K562 (cell line): ENCODE measurements around the gene RASAL3. TPM values are rescaled to one million over a fixed set of nuclear protein-coding genes. Genes with fewer than 3 reads are reported as not detected.
A peak's percentile ranks its signal among the peaks of the same experiment; 100 is the strongest.

Experiments
- ATAC-seq: fragments of 200-7000 bp; cut with Tn5 transposase; 3 replicates; pipeline ENCODE4 v1.9.1; 2020; ENCODE audit warnings: moderate library complexity
- BruUV-seq: library from RNA; stranded (reverse); fragments of 400-500 nt; replicated peaks from 2 replicates; lab custom pipeline; 2021; lab: Mats Ljungman, UMichigan
- CTCF ChIA-PET: fragments of 300-600 bp; formaldehyde crosslinking; extraction: SDS; loops from one replicate; lab custom pipeline; 2021; ENCODE audit warnings: low intra/inter-chr PET ratio; lab: Yijun Ruan, JAX
- POLR2A ChIA-PET: fragments of 300-600, 350-650 bp; sonication (Branson Sonifier 250); formaldehyde crosslinking; extraction: SDS; loops from one replicate; lab custom pipeline; 2021; ENCODE audit warnings: antibody characterized with exemption, inconsistent platforms; lab: Yijun Ruan, JAX
- DNase-seq, 4 experiments: peaks; one replicate each; pipeline versions ENCODE4 v3.0.0 to v3.0.0-alpha.2; 2011 to 2018; ENCODE audit warnings: low spot score in 3 of 4, mixed read lengths in 3 of 4; ENCODE audit errors: extremely low read depth in 1 of 4
- FAIRE-seq: peaks from 2 replicates; lab custom pipeline; 2011; peaks lifted over from hg19 to GRCh38; lab: Jason Lieb, UNC
- H2AFZ ChIP-seq: 2 replicates; pipeline ENCODE4 v1.6.0; 2011; ENCODE audit warnings: low read depth, low read length, control low read depth, inconsistent platforms
- H3K27ac ChIP-seq: fragments of 200-600 bp; 3 replicates; pipeline ENCODE4 v1.8.0; 2011; ENCODE audit warnings: low read depth, mild to moderate bottlenecking, control low read depth, inconsistent platforms, low read length, moderate library complexity, mixed read lengths; ENCODE audit errors: extremely low read depth
- H3K27me3 ChIP-seq, 2 experiments: fragments of 300-600 bp in 1 of 2; 2 replicates in 1 of 2; 3 replicates in 1 of 2; pipeline versions ENCODE4 v1.6.0 to v1.8.0; 2011; ENCODE audit warnings: inconsistent platforms in 2 of 2, low read length in 2 of 2, mild to moderate bottlenecking in 1 of 2, mixed read lengths in 1 of 2, moderate library complexity in 1 of 2; ENCODE audit not compliant: control insufficient read depth in 2 of 2, insufficient read depth in 2 of 2
- H3K36me3 ChIP-seq: fragments of 300-600 bp; 3 replicates; pipeline ENCODE4 v1.8.0; 2011; ENCODE audit warnings: mild to moderate bottlenecking, low read length, inconsistent platforms; ENCODE audit not compliant: control insufficient read depth, insufficient read depth
- H3K4me1 ChIP-seq, 2 experiments: fragments of 200-600 bp in 1 of 2; replicated peaks in 1 of 2; 2 replicates in 1 of 2; 3 replicates in 1 of 2; pipeline versions ENCODE4 v1.5.1 to v1.8.0; 2011; ENCODE audit warnings: inconsistent platforms in 2 of 2, low read length in 2 of 2, mild to moderate bottlenecking in 1 of 2, mixed read lengths in 1 of 2, moderate library complexity in 1 of 2; ENCODE audit not compliant: control insufficient read depth in 2 of 2, insufficient read depth in 2 of 2
- H3K4me2 ChIP-seq: 2 replicates; pipeline ENCODE4 v1.6.1; 2011; ENCODE audit warnings: low read length, control low read depth, inconsistent platforms, mixed read lengths; ENCODE audit not compliant: insufficient read depth
- H3K4me3 ChIP-seq: fragments of 200-600 bp; sonication (generic), shearing (Covaris generic); 2 replicates; pipeline ENCODE4 v1.5.1; 2016; ENCODE audit warnings: control low read depth, inconsistent platforms
- H3K79me2 ChIP-seq: fragments of 200-600 bp; 3 replicates; pipeline ENCODE4 v1.8.0; 2011; ENCODE audit warnings: low read length, inconsistent platforms; ENCODE audit not compliant: control insufficient read depth, insufficient read depth
- H3K9ac ChIP-seq, 2 experiments: 2 replicates each; pipeline versions ENCODE4 v1.6.0 to v1.6.1; 2011; ENCODE audit warnings: low read depth in 2 of 2, low read length in 2 of 2, control low read depth in 1 of 2, inconsistent platforms in 1 of 2, mild to moderate bottlenecking in 1 of 2, mixed read lengths in 1 of 2; ENCODE audit not compliant: insufficient read depth in 1 of 2
- H3K9me1 ChIP-seq: one replicate; pipeline ENCODE4 v1.6.0; 2011; ENCODE audit warnings: inconsistent platforms, mild to moderate bottlenecking, low read length, moderate library complexity; ENCODE audit not compliant: control insufficient read depth, insufficient read depth
- H3K9me3 ChIP-seq: replicated peaks from 2 replicates; pipeline ENCODE4 v1.5.1; 2011; ENCODE audit warnings: low read depth, low read length, inconsistent platforms; ENCODE audit not compliant: control insufficient read depth, insufficient read depth
- H4K20me1 ChIP-seq: replicated peaks from 2 replicates; pipeline ENCODE4 v1.6.1; 2011; ENCODE audit warnings: low read length, inconsistent platforms, mixed read lengths; ENCODE audit not compliant: control insufficient read depth, insufficient read depth
- IRF2 ChIP-seq: sonication (generic); formaldehyde crosslinking; IDR thresholded peaks from 2 replicates; pipeline ENCODE4 v1.8.1; 2022; ENCODE audit warnings: mild to moderate bottlenecking, missing genetic modification reagents
- PKNOX1 ChIP-seq: fragments of 450-650 bp; IDR thresholded peaks from 2 replicates; pipeline ENCODE4 v1.6.1; 2016
- ZBTB17 ChIP-seq: fragments of 450-650 bp; formaldehyde crosslinking; IDR thresholded peaks from 2 replicates; pipeline ENCODE4 v1.4.0; 2020; ENCODE audit warnings: mild to moderate bottlenecking
- ZNF140 ChIP-seq: fragments of 250-450 bp; sonication (Bioruptor Pico); IDR thresholded peaks from 2 replicates; pipeline ENCODE4 v1.8.0; 2021; ENCODE audit warnings: moderate library complexity, mild to moderate bottlenecking, inconsistent platforms
- WGBS: fragments of 100-300 bp; shearing (Covaris generic); methylation state at CpG from one replicate; pipeline ENCODE4 v1.1.6; 2016; ENCODE audit warnings: low coverage, mixed read lengths; ENCODE audit not compliant: insufficient coverage; ENCODE audit errors: missing lambda C conversion rate; 5-methylcytosine and 5-hydroxymethylcytosine counted together
- in situ Hi-C: fragments of 300-500 bp; cut with MboI; formaldehyde crosslinking; loops from 4 replicates; pipeline ENCODE4 v1.15.0; 2018; ENCODE audit warnings: inconsistent platforms, mixed read lengths
- intact Hi-C: fragments of 100-400 bp; cut with micrococcal nuclease; formaldehyde crosslinking; loops from 2 replicates; pipeline ENCODE4 v1.14.2; 2022
- polyA plus RNA-seq, 8 experiments: library from polyadenylated mRNA; depleted of rRNA in 4 of 8; stranded (reverse) in 5 of 8; unstranded in 3 of 8; fragments of >200 nt; fragmentation: Nextera tagmentation in 2 of 8; fragmentation: Illumina TruSeq in 1 of 8; extraction: Ambion mirVana in 2 of 8; extraction: Trizol in 1 of 8; gene quantifications; 2 replicates each; pipeline versions ENCODE4 v1.2.1 to v1.2.3, GENCODE V29; 2011 to 2014; ENCODE audit warnings: inconsistent platforms in 1 of 8, missing spikeins in 1 of 8
- total RNA-seq, 7 experiments: library from RNA; depleted of rRNA in 6 of 7; stranded (reverse); fragments of >200 nt in 6 of 7; fragmentation: Illumina TruSeq in 2 of 7; extraction: Trizol in 2 of 7; gene quantifications; 2 replicates each; pipeline versions ENCODE4 v1.2.1 to v1.2.3, GENCODE V29; 2011 to 2021; ENCODE audit warnings: low replicate concordance in 1 of 7

RASAL3 gene
- total and polyA plus RNA-seq, 9 of the 15 experiments (the other 6 are each of a cell fraction or from before 2014, with no cell fraction given), result 0.07 to 0.44 TPM; not detected in 7

DNA sequence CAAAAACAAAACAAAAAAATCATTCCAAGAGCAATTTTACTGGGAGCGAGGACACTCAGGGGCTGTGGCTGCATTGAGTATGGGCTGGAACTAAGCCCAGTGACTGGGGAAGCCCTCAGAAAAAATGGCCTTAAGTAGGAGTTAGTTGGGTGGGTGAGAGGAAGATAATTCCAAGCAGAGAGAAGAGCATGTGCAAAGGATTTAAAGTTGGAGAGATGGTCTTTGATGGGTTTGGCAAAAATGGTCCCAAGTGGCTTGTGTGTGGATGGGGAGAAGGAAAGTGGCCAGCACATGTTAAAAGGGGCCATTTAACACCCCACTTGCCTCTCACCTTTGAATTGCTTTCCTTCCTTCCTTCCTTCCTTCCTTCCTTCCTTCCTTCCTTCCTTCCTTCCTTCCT is 37.3 kb upstream of the RASAL3 start:
- intact Hi-C loops (no loop called here), in situ Hi-C loops (no loop called here)
- no peak for FAIRE-seq
- no peak overlapping the region for H3K4me2 ChIP-seq
- H3K27ac ChIP-seq, result no peak overlapping the region
- H4K20me1 ChIP-seq, result no peaks in the 10 kb centered on the region
- no peak overlapping the region for H2AFZ ChIP-seq
- no peaks in the 10 kb centered on the region for H3K9me1 ChIP-seq
- H3K4me1 ChIP-seq, result no peaks in the 10 kb centered on the region
- no peak for DNase-seq
- no peak overlapping the region for H3K9ac ChIP-seq
- H3K36me3 ChIP-seq, result no peaks in the 10 kb centered on the region
- H3K27me3 ChIP-seq, result peaks cover 2 to 21% of the 10 kb centered on the region in 2 experiments; a peak in 4 of 5 replicates
- CTCF ChIA-PET, result no interaction called here
- H3K4me3 ChIP-seq, result no peak overlapping the region
- POLR2A ChIA-PET, result no interaction called here
- H3K79me2 ChIP-seq, result no peaks in the 10 kb centered on the region
- BruUV-seq, result no TSS peak
- ATAC-seq, result no peak
- H3K9me3 ChIP-seq, result no peaks in the 10 kb centered on the region
- WGBS, result 0% methylated on average over 1 of the region's 1 CpG
- no peak for TF ChIP-seq ZNF140 (CRISPR knock-in tag)
- no peak for TF ChIP-seq IRF2 (CRISPR knock-in tag)

GRCh38 chr19:15498910-15499309 is 34.6 kb upstream of the RASAL3 start:
- no peak for FAIRE-seq

More at GRCh38 chr19:15498910-15499309, 34.6 kb upstream of the RASAL3 start:
- no peak overlapping the region for H3K4me2 ChIP-seq
- no peaks in the 10 kb centered on the region for H4K20me1 ChIP-seq
- H3K9ac ChIP-seq, result no peak overlapping the region
- intact Hi-C loops, result no loop called here
- POLR2A ChIA-PET, result no interaction called here
- no peaks in the 10 kb centered on the region for H3K9me3 ChIP-seq
- in situ Hi-C loops, result no loop called here
- ATAC-seq (peak; percentile 43), DNase-seq (peak in 3 of 4 experiments; percentile 26 to 55 (median 28))
- H3K4me1 ChIP-seq, result no peaks in the 10 kb centered on the region
- BruUV-seq, result no TSS peak
- H3K36me3 ChIP-seq, result no peaks in the 10 kb centered on the region
- WGBS, result 2% methylated on average over 6 of the region's 6 CpGs
- no peak overlapping the region for H3K27ac ChIP-seq
- no peaks in the 10 kb centered on the region for H3K9me1 ChIP-seq
- H3K4me3 ChIP-seq, result no peak overlapping the region
- CTCF ChIA-PET, result no interaction called here
- H3K27me3 ChIP-seq, result peaks cover 2 to 15% of the 10 kb centered on the region in 2 experiments; a peak in 4 of 5 replicates
- TF ChIP-seq PKNOX1, result peak; percentile 72
- no peak for TF ChIP-seq ZBTB17 (CRISPR knock-in tag)
- no peaks in the 10 kb centered on the region for H3K79me2 ChIP-seq
- no peak overlapping the region for H2AFZ ChIP-seq
